GM23338 (cell line): ENCODE measurements around the gene PRG2. TPM values are rescaled to one million over a fixed set of nuclear protein-coding genes. Genes with fewer than 3 reads are reported as not detected.

Source experiments
- ATAC-seq: fragments of 200-7000 bp; cut with Tn5 transposase; 3 replicates; pipeline ENCODE4 v1.9.1; 2020
- DNase-seq: peaks from one replicate; pipeline ENCODE4 v3.0.0-alpha.2; 2015; ENCODE audit warnings: low spot score
- H2AFZ ChIP-seq: fragments of 200-600 bp; sonication (generic); 2 replicates; pipeline ENCODE4 v1.8.0; 2016; ENCODE audit warnings: antibody characterized with exemption, mild to moderate bottlenecking, moderate library complexity
- H3F3A ChIP-seq: fragments of 200-600 bp; sonication (generic); replicated peaks from 2 replicates; pipeline ENCODE4 v1.8.0; 2017; ENCODE audit warnings: antibody characterized with exemption, mixed run types, low read depth
- H3K27ac ChIP-seq: fragments of 200-600 bp; sonication (generic); 2 replicates; pipeline ENCODE4 v1.6.1; 2016; ENCODE audit warnings: low read depth
- H3K27me3 ChIP-seq: fragments of 200-600 bp; sonication (generic); 2 replicates; pipeline ENCODE4 v1.8.0; 2016; ENCODE audit warnings: mild to moderate bottlenecking, mixed run types, moderate library complexity; ENCODE audit not compliant: insufficient read depth
- H3K36me3 ChIP-seq: fragments of 200-600 bp; sonication (generic); 2 replicates; pipeline ENCODE4 v1.8.0; 2016; ENCODE audit warnings: mild to moderate bottlenecking; ENCODE audit not compliant: insufficient read depth
- H3K4me1 ChIP-seq: fragments of 200-600 bp; sonication (generic); 2 replicates; pipeline ENCODE4 v1.8.0; 2016; ENCODE audit warnings: mild to moderate bottlenecking, moderate library complexity; ENCODE audit not compliant: insufficient read depth
- H3K4me2 ChIP-seq: fragments of 200-600 bp; sonication (generic); 2 replicates; pipeline ENCODE4 v1.7.1; 2017; ENCODE audit warnings: mixed run types
- H3K4me3 ChIP-seq: fragments of 200-600 bp; sonication (generic); 2 replicates; pipeline ENCODE4 v1.6.1; 2016; ENCODE audit warnings: mixed run types
- H3K79me2 ChIP-seq: fragments of 200-600 bp; sonication (generic); replicated peaks from 2 replicates; pipeline ENCODE4 v1.8.0; 2017; ENCODE audit warnings: mild to moderate bottlenecking; ENCODE audit not compliant: insufficient read depth
- H3K9me2 ChIP-seq: fragments of 200-600 bp; sonication (generic); 2 replicates; pipeline ENCODE4 v1.8.0; 2017; ENCODE audit not compliant: insufficient read depth
- H4K20me1 ChIP-seq: fragments of 200-600 bp; sonication (generic); replicated peaks from 2 replicates; pipeline ENCODE4 v1.8.0; 2017; ENCODE audit warnings: mild to moderate bottlenecking; ENCODE audit not compliant: insufficient read depth
- H3K27ac Mint-ChIP-seq: 2 replicates; pipeline ENCODE4 v1.8.0; 2020; ENCODE audit warnings: inconsistent platforms, mild to moderate bottlenecking, moderate library complexity, mixed read lengths
- H3K27me3 Mint-ChIP-seq: 3 replicates; pipeline ENCODE4 v1.8.0; 2022; ENCODE audit warnings: low read depth, mild to moderate bottlenecking, moderate library complexity, mixed read lengths, inconsistent platforms; ENCODE audit not compliant: insufficient read depth, poor library complexity
- H3K36me3 Mint-ChIP-seq: 3 replicates; pipeline ENCODE4 v1.8.0; 2021; ENCODE audit warnings: low read depth, mild to moderate bottlenecking, inconsistent platforms, moderate library complexity, mixed read lengths
- H3K4me1 Mint-ChIP-seq: 3 replicates; pipeline ENCODE4 v1.8.0; 2020; ENCODE audit warnings: mild to moderate bottlenecking, inconsistent platforms, mixed read lengths
- H3K4me3 Mint-ChIP-seq: 3 replicates; pipeline ENCODE4 v1.8.0; 2021; ENCODE audit warnings: moderate library complexity, mild to moderate bottlenecking, inconsistent platforms, mixed read lengths
- H3K9me3 Mint-ChIP-seq: 3 replicates; pipeline ENCODE4 v1.8.0; 2020; ENCODE audit warnings: moderate library complexity, mild to moderate bottlenecking, inconsistent platforms, mixed read lengths
- CREB1 ChIP-seq: fragments of 250-450 bp; sonication (Bioruptor Pico); IDR thresholded peaks from 2 replicates; pipeline ENCODE4 v1.5.0; 2020; ENCODE audit warnings: low read depth, mild to moderate bottlenecking, moderate library complexity
- EZH2 ChIP-seq: fragments of 200-600 bp; sonication (generic); IDR thresholded peaks from one replicate; pipeline ENCODE4 v1.8.0; 2017; ENCODE audit warnings: antibody characterized with exemption, mild to moderate bottlenecking, low read depth; ENCODE audit not compliant: unreplicated experiment
- JUNB ChIP-seq: IDR thresholded peaks from one replicate; pipeline ENCODE4 v1.6.1; 2016; ENCODE audit warnings: antibody characterized with exemption; ENCODE audit not compliant: unreplicated experiment
- POLR2AphosphoS5 ChIP-seq: IDR thresholded peaks from 2 replicates; pipeline ENCODE4 v1.6.1; 2016; ENCODE audit warnings: antibody characterized with exemption, low read depth
- ZNF114 ChIP-seq: fragments of 250-450 bp; sonication (Bioruptor Pico); IDR thresholded peaks from 2 replicates; pipeline ENCODE4 v1.5.0; 2020; ENCODE audit warnings: mild to moderate bottlenecking, moderate library complexity
- polyA plus RNA-seq: library from polyadenylated mRNA; unstranded; fragments of >200 nt; fragmentation: Nextera tagmentation; extraction: Ambion mirVana; gene quantifications from 2 replicates; pipeline ENCODE4 v1.2.1, GENCODE V29; 2016
- total RNA-seq: library from RNA; depleted of rRNA; stranded (reverse); fragments of >200 nt; shearing (Covaris generic); gene quantifications from 2 replicates; pipeline ENCODE4 v1.2.3, GENCODE V29; 2014
- TF ChIP-seq, protein P1 (sequence below): fragments of 250-450 bp; sonication (Bioruptor Pico); IDR thresholded peaks from 2 replicates; pipeline ENCODE4 v1.5.0; 2020; ENCODE audit warnings: mild to moderate bottlenecking, moderate library complexity
- TF ChIP-seq, protein P2 (sequence below): IDR thresholded peaks from 2 replicates; pipeline ENCODE4 v1.6.1; 2016; ENCODE audit warnings: antibody characterized with exemption

The PRG2 gene
- total and polyA plus RNA-seq, 2 experiments from 2014 or later = not detected

DNA sequence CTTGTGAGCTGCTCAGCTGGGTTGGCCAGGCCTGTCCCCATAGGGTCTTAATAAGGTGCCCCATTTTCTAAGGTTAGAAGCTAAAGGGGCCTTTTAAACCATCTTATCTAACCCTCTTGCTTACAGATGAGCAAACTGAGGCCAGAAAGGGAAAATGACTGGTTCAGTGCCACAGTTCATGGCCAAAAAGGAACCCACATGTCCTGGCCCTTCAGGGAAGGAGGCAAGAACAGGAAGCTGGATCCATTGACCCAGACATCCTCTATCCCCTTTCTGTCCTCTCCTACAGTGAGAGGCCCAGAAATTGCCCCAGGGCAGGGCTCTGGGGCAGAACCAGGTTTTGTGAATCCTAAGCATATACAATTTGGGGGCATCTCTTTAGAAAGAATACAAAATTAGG lies 19.5 kb downstream of the PRG2 start (continued):
- TF ChIP-seq, protein P1, sequence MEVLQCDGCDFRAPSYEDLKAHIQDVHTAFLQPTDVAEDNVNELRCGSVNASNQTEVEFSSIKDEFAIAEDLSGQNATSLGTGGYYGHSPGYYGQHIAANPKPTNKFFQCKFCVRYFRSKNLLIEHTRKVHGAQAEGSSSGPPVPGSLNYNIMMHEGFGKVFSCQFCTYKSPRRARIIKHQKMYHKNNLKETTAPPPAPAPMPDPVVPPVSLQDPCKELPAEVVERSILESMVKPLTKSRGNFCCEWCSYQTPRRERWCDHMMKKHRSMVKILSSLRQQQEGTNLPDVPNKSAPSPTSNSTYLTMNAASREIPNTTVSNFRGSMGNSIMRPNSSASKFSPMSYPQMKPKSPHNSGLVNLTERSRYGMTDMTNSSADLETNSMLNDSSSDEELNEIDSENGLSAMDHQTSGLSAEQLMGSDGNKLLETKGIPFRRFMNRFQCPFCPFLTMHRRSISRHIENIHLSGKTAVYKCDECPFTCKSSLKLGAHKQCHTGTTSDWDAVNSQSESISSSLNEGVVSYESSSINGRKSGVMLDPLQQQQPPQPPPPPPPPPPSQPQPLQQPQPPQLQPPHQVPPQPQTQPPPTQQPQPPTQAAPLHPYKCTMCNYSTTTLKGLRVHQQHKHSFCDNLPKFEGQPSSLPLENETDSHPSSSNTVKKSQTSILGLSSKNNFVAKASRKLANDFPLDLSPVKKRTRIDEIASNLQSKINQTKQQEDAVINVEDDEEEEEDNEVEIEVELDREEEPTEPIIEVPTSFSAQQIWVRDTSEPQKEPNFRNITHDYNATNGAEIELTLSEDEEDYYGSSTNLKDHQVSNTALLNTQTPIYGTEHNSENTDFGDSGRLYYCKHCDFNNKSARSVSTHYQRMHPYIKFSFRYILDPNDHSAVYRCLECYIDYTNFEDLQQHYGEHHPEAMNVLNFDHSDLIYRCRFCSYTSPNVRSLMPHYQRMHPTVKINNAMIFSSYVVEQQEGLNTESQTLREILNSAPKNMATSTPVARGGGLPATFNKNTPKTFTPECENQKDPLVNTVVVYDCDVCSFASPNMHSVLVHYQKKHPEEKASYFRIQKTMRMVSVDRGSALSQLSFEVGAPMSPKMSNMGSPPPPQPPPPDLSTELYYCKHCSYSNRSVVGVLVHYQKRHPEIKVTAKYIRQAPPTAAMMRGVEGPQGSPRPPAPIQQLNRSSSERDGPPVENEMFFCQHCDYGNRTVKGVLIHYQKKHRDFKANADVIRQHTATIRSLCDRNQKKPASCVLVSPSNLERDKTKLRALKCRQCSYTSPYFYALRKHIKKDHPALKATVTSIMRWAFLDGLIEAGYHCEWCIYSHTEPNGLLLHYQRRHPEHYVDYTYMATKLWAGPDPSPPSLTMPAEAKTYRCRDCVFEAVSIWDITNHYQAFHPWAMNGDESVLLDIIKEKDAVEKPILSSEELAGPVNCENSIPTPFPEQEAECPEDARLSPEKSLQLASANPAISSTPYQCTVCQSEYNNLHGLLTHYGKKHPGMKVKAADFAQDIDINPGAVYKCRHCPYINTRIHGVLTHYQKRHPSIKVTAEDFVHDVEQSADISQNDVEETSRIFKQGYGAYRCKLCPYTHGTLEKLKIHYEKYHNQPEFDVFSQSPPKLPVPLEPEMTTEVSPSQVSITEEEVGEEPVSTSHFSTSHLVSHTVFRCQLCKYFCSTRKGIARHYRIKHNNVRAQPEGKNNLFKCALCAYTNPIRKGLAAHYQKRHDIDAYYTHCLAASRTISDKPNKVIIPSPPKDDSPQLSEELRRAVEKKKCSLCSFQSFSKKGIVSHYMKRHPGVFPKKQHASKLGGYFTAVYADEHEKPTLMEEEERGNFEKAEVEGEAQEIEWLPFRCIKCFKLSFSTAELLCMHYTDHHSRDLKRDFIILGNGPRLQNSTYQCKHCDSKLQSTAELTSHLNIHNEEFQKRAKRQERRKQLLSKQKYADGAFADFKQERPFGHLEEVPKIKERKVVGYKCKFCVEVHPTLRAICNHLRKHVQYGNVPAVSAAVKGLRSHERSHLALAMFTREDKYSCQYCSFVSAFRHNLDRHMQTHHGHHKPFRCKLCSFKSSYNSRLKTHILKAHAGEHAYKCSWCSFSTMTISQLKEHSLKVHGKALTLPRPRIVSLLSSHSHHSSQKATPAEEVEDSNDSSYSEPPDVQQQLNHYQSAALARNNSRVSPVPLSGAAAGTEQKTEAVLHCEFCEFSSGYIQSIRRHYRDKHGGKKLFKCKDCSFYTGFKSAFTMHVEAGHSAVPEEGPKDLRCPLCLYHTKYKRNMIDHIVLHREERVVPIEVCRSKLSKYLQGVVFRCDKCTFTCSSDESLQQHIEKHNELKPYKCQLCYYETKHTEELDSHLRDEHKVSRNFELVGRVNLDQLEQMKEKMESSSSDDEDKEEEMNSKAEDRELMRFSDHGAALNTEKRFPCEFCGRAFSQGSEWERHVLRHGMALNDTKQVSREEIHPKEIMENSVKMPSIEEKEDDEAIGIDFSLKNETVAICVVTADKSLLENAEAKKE (CRISPR knock-in tag) = no peak
- no peak for TF ChIP-seq JUNB
- TF ChIP-seq, protein P2, sequence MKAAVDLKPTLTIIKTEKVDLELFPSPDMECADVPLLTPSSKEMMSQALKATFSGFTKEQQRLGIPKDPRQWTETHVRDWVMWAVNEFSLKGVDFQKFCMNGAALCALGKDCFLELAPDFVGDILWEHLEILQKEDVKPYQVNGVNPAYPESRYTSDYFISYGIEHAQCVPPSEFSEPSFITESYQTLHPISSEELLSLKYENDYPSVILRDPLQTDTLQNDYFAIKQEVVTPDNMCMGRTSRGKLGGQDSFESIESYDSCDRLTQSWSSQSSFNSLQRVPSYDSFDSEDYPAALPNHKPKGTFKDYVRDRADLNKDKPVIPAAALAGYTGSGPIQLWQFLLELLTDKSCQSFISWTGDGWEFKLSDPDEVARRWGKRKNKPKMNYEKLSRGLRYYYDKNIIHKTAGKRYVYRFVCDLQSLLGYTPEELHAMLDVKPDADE = no peak

DNA sequence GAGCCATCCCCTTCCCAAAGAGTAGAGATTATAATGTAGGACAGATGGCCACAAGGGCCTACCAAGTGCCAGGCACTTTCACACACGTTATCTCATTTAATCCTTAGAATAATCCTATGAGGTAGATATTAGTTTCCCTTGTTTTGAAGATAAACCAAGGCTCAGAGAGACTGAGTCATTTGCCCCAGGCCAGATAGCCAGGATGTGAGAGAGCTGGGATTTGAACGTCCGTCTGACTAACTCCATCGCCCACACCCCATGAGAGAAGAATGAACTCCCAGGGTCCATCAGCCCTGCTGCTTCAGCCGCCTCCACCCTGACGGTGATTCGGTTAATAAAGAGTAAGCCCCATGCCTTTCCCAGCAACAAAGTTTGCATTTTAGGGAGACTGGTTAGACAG lies 20.2 kb downstream of the PRG2 start:
- no peaks in the 10 kb centered on the region for H3K36me3 Mint-ChIP-seq
- no peaks in the 10 kb centered on the region for H3K79me2 ChIP-seq
- H3K4me2 ChIP-seq = no peak overlapping the region
- peaks cover 6% of the 10 kb centered on the region for H3K27me3 Mint-ChIP-seq
- H3K9me3 Mint-ChIP-seq = no peaks in the 10 kb centered on the region
- peaks cover 16% of the 10 kb centered on the region for H3K4me1 Mint-ChIP-seq
- no peak overlapping the region for H3K27ac ChIP-seq
- no peak overlapping the region for H3K4me3 ChIP-seq
- H2AFZ ChIP-seq = no peak overlapping the region
- H3K27ac Mint-ChIP-seq = no peak overlapping the region
- no peaks in the 10 kb centered on the region for H3K9me2 ChIP-seq
- H3F3A ChIP-seq = 0 out of 2 replicates have a peak, but pooled peaks cover 3% of the 10 kb centered on the region
- H3K27me3 ChIP-seq = no peaks in the 10 kb centered on the region
- peaks cover 10% of the 10 kb centered on the region for H3K4me1 ChIP-seq
- no peaks in the 10 kb centered on the region for H3K36me3 ChIP-seq
- no peak for ATAC-seq
- no peak for DNase-seq
- no peaks in the 10 kb centered on the region for H4K20me1 ChIP-seq
- no peak overlapping the region for H3K4me3 Mint-ChIP-seq
- TF ChIP-seq CREB1 (CRISPR knock-in tag) = no peak
- no peak for TF ChIP-seq ZNF114
- TF ChIP-seq, protein P2 = no peak
- TF ChIP-seq, protein P1 (CRISPR knock-in tag) = no peak
- no peak for TF ChIP-seq JUNB
- no peak for TF ChIP-seq EZH2
- no peak for TF ChIP-seq POLR2AphosphoS5
